PC-3 (cell line): ENCODE data around the gene RTL5. TPM values are rescaled to one million over a fixed set of nuclear protein-coding genes. Genes with fewer than 3 reads are reported as not detected.
"Not testable (repeated sequence)": the region's sequence is repeated elsewhere in the genome, so short reads cannot be mapped to it uniquely, and the experiment has no call there.

ENCODE experiments used
- ATAC-seq: fragments of 200-7000 bp; cut with Tn5 transposase; 2 replicates; pipeline ENCODE4 v1.9.1; 2020; ENCODE audit warnings: mild to moderate bottlenecking, moderate library complexity
- BruUV-seq: library from RNA; stranded (reverse); fragments of 400-500 nt; replicated peaks from 2 replicates; lab custom pipeline; 2021; lab: Mats Ljungman, UMichigan
- CTCF ChIA-PET: fragments of 300-600 bp; sonication (Branson Sonifier 250); formaldehyde crosslinking; loops from one replicate; lab custom pipeline; 2022; ENCODE audit warnings: antibody characterized with exemption; lab: Charles Lee
- POLR2A ChIA-PET: fragments of 300-600 bp; sonication (Branson Sonifier 250); formaldehyde crosslinking; loops from one replicate; lab custom pipeline; 2022; ENCODE audit warnings: antibody characterized with exemption; ENCODE audit not compliant: unreplicated experiment; lab: Charles Lee
- DNase-seq: peaks from one replicate; pipeline ENCODE4 v3.0.0-alpha.2; 2015
- H2AFZ ChIP-seq: fragments of 300-600 bp; sonication (generic); 2 replicates; pipeline ENCODE4 v1.6.0; 2016; ENCODE audit warnings: antibody characterized with exemption, low read length
- H3F3A ChIP-seq: fragments of 300-600 bp; sonication (generic); one replicate; pipeline ENCODE4 v1.6.0; 2017; ENCODE audit warnings: antibody characterized with exemption, low read length, control low read depth, mild to moderate bottlenecking; ENCODE audit not compliant: unreplicated experiment
- H3K27ac ChIP-seq: fragments of 300-600 bp; sonication (generic); 2 replicates; pipeline ENCODE4 v1.5.1; 2016; ENCODE audit warnings: mild to moderate bottlenecking, low read length
- H3K27me3 ChIP-seq: fragments of 300-600 bp; sonication (generic); 2 replicates; pipeline ENCODE4 v1.6.1; 2016; ENCODE audit warnings: low read length, mixed read lengths
- H3K36me3 ChIP-seq: fragments of 300-600 bp; sonication (generic); 2 replicates; pipeline ENCODE4 v1.6.1; 2016; ENCODE audit warnings: low read depth, mixed run types, low read length, mixed read lengths
- H3K4me1 ChIP-seq: fragments of 300-600 bp; sonication (generic); 2 replicates; pipeline ENCODE4 v1.5.1; 2016; ENCODE audit warnings: low read length; ENCODE audit not compliant: insufficient read depth
- H3K4me2 ChIP-seq: fragments of 300-600 bp; sonication (generic); 2 replicates; pipeline ENCODE4 v1.6.0; 2016; ENCODE audit warnings: low read length
- H3K4me3 ChIP-seq: fragments of 300-600 bp; sonication (generic); 2 replicates; pipeline ENCODE4 v1.5.1; 2016; ENCODE audit warnings: mild to moderate bottlenecking, low read length, mixed read lengths
- H3K79me2 ChIP-seq: fragments of 300-600 bp; sonication (generic); 2 replicates; pipeline ENCODE4 v1.6.1; 2017; ENCODE audit warnings: low read length, mixed read lengths
- H3K9ac ChIP-seq: fragments of 300-600 bp; sonication (generic); 2 replicates; pipeline ENCODE4 v1.6.0; 2016; ENCODE audit warnings: mild to moderate bottlenecking, low read length
- H3K9me2 ChIP-seq: fragments of 300-600 bp; sonication (generic); replicated peaks from 2 replicates; pipeline ENCODE4 v1.6.1; 2016; ENCODE audit warnings: mixed run types, low read length, mixed read lengths
- H3K9me3 ChIP-seq: fragments of 300-600 bp; sonication (generic); 2 replicates; pipeline ENCODE4 v1.6.1; 2016; ENCODE audit warnings: low read length, mixed read lengths
- H4K20me1 ChIP-seq: fragments of 300-600 bp; sonication (generic); 2 replicates; pipeline ENCODE4 v1.6.1; 2016; ENCODE audit warnings: low read length, mixed read lengths
- EZH2 ChIP-seq: fragments of 300-600 bp; sonication (generic); IDR thresholded peaks from one replicate; pipeline ENCODE4 v1.6.1; 2017; ENCODE audit warnings: antibody characterized with exemption, mild to moderate bottlenecking, low read length; ENCODE audit not compliant: unreplicated experiment
- EZH2phosphoT487 ChIP-seq: fragments of 300-600 bp; sonication (generic); IDR thresholded peaks from 2 replicates; pipeline ENCODE4 v1.6.1; 2018; ENCODE audit warnings: mild to moderate bottlenecking, antibody characterized with exemption, low read length, borderline replicate concordance
- intact Hi-C: fragments of 100-400 bp; cut with micrococcal nuclease; formaldehyde crosslinking; loops from 2 replicates; pipeline ENCODE4 v1.9.0; 2023
- total RNA-seq: library from RNA; depleted of rRNA; stranded (reverse); fragments of >200 nt; gene quantifications from 2 replicates; pipeline ENCODE4 v1.2.3, GENCODE V29; 2014
- TF ChIP-seq, protein P1 (sequence below): fragments of 300-600 bp; sonication (generic); conservative IDR thresholded peaks from 2 replicates; pipeline ENCODE4 v1.5.1; 2017; ENCODE audit warnings: antibody characterized with exemption, low read depth, mild to moderate bottlenecking, low read length

Gene RTL5
- total RNA-seq, 1 experiment from 2014 or later = 0.40 TPM

DNA sequence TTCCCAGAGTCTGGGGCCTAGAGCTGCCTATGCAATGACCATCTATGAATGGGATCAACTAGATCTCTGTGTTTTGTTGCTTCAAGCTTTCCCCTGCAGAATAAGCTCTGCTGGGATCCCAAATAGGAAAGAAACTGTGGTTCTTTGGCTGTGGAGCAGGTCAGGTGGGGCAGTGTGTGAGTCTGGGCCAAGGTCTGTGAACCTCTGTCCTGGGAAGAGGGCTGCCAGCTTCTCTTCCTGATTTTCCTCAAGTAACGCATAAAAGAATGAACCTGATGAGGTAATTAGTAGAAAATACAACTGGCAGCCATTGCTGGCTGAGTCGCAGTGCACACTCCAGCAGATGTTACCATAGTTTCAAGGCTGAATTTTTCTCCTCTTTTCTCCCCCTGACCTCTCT, 45.3 kb upstream of the RTL5 start:
- no peaks in the 10 kb centered on the region for H3K9me2 ChIP-seq
- no TSS peak for BruUV-seq
- POLR2A ChIA-PET = no interaction called here
- no peak for ATAC-seq
- DNase-seq = no peak
- H3K9ac ChIP-seq = no peak overlapping the region
- H3K36me3 ChIP-seq = no peaks in the 10 kb centered on the region
- no peak overlapping the region for H3K4me2 ChIP-seq
- H3K27ac ChIP-seq = no peak overlapping the region
- intact Hi-C loops = no loop called here
- H3K79me2 ChIP-seq = peaks cover 4% of the 10 kb centered on the region
- H3F3A ChIP-seq = no peaks in the 10 kb centered on the region
- no peaks in the 10 kb centered on the region for H4K20me1 ChIP-seq
- no peak overlapping the region for H3K4me3 ChIP-seq
- H3K27me3 ChIP-seq = no peaks in the 10 kb centered on the region
- peaks cover 6% of the 10 kb centered on the region for H3K4me1 ChIP-seq
- CTCF ChIA-PET = no interaction called here
- no peak overlapping the region for H2AFZ ChIP-seq
- no peaks in the 10 kb centered on the region for H3K9me3 ChIP-seq
- no peak for TF ChIP-seq EZH2phosphoT487

DNA sequence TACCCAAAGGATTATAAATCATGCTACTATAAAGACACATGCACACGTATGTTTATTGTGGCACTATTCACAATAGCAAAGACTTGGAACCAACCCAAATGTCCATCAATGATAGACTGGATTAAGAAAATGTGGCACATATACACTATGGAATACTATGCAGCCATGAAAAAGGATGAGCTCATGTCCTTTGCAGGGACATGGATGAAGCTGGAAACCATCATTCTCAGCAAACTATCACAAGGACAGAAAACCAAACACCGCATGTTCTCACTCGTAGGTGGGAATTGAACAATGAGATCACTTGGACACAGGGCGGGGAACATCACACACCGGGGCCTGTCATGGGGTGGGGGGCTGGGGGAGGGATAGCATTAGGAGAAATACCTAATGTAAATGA, 44.6 kb upstream of the RTL5 start:
- DNase-seq, H3K27ac ChIP-seq, H3K27me3 ChIP-seq, H3K4me1 ChIP-seq, intact Hi-C loops, ATAC-seq, H2AFZ ChIP-seq, H3K9me3 ChIP-seq, H3K79me2 ChIP-seq, H3F3A ChIP-seq, H3K9me2 ChIP-seq, H3K9ac ChIP-seq, POLR2A ChIA-PET, H4K20me1 ChIP-seq, H3K4me3 ChIP-seq, BruUV-seq, H3K36me3 ChIP-seq, H3K4me2 ChIP-seq, CTCF ChIA-PET: not testable (repeated sequence)

DNA sequence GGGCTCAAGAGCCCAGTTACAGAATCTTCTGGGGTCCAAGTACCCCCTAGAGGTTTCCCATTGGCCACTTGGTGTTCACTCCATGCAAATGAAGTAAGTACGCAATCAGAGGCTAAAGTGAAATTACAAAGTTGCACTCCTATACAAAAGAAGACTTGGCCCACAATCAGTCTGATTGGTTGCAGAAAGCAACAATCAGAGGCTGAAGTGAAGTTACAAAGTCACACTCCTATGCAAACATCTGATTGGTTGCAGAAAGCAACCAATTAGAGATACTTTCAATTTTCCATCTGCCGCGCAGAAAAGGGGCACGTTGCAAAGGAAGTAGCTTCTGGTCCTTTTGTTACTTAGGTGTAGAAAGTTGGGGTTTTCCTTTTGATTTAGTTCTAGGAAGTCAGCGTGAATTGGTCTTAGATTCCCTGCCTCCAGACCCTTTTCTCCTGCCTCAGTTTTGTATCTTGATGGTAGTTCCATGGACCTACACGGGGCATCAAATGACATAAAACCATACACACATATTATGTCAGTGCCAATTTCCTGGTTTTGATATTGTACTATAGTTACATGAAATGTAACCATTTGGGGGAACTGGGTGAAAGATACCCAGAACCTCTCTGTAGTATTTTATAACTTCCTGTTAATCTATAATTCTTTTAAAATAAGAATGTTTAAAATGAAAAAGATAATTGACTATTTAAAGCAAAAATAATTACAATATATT, 37.5 kb upstream of the RTL5 start:
- no TSS peak for BruUV-seq

More for the DNA sequence above, 37.5 kb upstream of the RTL5 start:
- Histone ChIP-seq H3K9ac (no peak overlapping the region), H3K36me3 (no peaks in the 10 kb centered on the region), H3K27me3 (no peaks in the 10 kb centered on the region), H3K79me2 (no peaks in the 10 kb centered on the region), H3K4me3 (no peak overlapping the region), H3K9me3 (no peaks in the 10 kb centered on the region), H3K9me2 (no peaks in the 10 kb centered on the region), H4K20me1 (no peaks in the 10 kb centered on the region), H3K4me2 (no peak overlapping the region), H3K4me1 (no peaks in the 10 kb centered on the region), H2AFZ (no peak overlapping the region), H3F3A (no peaks in the 10 kb centered on the region), H3K27ac (no peak overlapping the region)
- ChIA-PET CTCF (interaction anchor here (0.6 kb wide), 1 partner anchor 564 kb away, joined by 3 read pairs; no protein-coding TSS in a partner anchor), POLR2A (no interaction called here)
- TF ChIP-seq EZH2phosphoT487 (no peak), EZH2 (no peak)
- TF ChIP-seq, protein P1, sequence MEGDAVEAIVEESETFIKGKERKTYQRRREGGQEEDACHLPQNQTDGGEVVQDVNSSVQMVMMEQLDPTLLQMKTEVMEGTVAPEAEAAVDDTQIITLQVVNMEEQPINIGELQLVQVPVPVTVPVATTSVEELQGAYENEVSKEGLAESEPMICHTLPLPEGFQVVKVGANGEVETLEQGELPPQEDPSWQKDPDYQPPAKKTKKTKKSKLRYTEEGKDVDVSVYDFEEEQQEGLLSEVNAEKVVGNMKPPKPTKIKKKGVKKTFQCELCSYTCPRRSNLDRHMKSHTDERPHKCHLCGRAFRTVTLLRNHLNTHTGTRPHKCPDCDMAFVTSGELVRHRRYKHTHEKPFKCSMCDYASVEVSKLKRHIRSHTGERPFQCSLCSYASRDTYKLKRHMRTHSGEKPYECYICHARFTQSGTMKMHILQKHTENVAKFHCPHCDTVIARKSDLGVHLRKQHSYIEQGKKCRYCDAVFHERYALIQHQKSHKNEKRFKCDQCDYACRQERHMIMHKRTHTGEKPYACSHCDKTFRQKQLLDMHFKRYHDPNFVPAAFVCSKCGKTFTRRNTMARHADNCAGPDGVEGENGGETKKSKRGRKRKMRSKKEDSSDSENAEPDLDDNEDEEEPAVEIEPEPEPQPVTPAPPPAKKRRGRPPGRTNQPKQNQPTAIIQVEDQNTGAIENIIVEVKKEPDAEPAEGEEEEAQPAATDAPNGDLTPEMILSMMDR = no peak
- no peak for ATAC-seq
- DNase-seq = no peak
- intact Hi-C loops = no loop called here
